ENCODE data around the gene SVIL. TPM values are rescaled to one million over a fixed set of nuclear protein-coding genes. Genes with fewer than 3 reads are reported as not detected.

The SVIL gene
- total RNA-seq, 4 donors from 2014 or later = 1,040 to 1,354 (median 1,121) TPM

GRCh38 chr10:29455095-29455494 is 179.7 kb downstream of the SVIL start:
- Histone ChIP-seq H3K27ac (peak overlapping the region; percentile 40 to 63 (median 46)), H3K36me3 (peaks cover 0 to 31% of the 10 kb centered on the region in 2 donors), H3K27me3 (no peaks in the 10 kb centered on the region), H3K9me3 (no peaks in the 10 kb centered on the region), H3K4me3 (no peak overlapping the region), H3K4me1 (no peaks in the 10 kb centered on the region)
- peak in 1 of 2 donors; percentile 46 for DNase-seq
- in situ Hi-C loops (cut with MboI; ENCODE audit: low sequenced_read_pairs in 4 of 4) (no loop called here), intact Hi-C loops (cut with DNase I; ENCODE audit: low total_unique reads) (no loop called here)
- peak in 1 of 2 donors; percentile 6 for ATAC-seq
- no peak for TF ChIP-seq POLR2A (IDR thresholded peaks at IDR 0.05)
- no peak for TF ChIP-seq CTCF (IDR thresholded peaks at IDR 0.05 in 4 of 5, conservative IDR thresholded peaks at IDR 0.05 in 1 of 5)

GRCh38 chr10:29454250-29454649 is 180.5 kb downstream of the SVIL start:
- in situ Hi-C loops (cut with MboI; ENCODE audit: low sequenced_read_pairs in 4 of 4) = no loop called here
- peaks cover 0 to 22% of the 10 kb centered on the region in 2 donors for H3K36me3 ChIP-seq
- intact Hi-C loops (cut with DNase I; ENCODE audit: low total_unique reads) = no loop called here
- peaks cover under 1 to 2% of the 10 kb centered on the region in 2 donors for H3K4me1 ChIP-seq
- H3K27ac ChIP-seq = peak overlapping the region in 2 of 4 donors; percentile 40 to 63
- no peaks in the 10 kb centered on the region for H3K9me3 ChIP-seq
- no peak for DNase-seq
- peak in 1 of 2 donors; percentile 3 for ATAC-seq
- TF ChIP-seq POLR2A (IDR thresholded peaks at IDR 0.05) (no peak), CTCF (IDR thresholded peaks at IDR 0.05 in 4 of 5, conservative IDR thresholded peaks at IDR 0.05 in 1 of 5) (no peak)
- no peak overlapping the region for H3K4me3 ChIP-seq
- H3K27me3 ChIP-seq = no peaks in the 10 kb centered on the region

GRCh38 chr10:29452546-29452945 is 182.2 kb downstream of the SVIL start:
- no peaks in the 10 kb centered on the region for H3K9me3 ChIP-seq
- peaks cover 14 to 16% of the 10 kb centered on the region in 2 donors for H3K4me1 ChIP-seq
- no peaks in the 10 kb centered on the region for H3K27me3 ChIP-seq
- H3K27ac ChIP-seq = no peak overlapping the region
- peaks cover 0 to 5% of the 10 kb centered on the region in 2 donors for H3K36me3 ChIP-seq
- no peak for TF ChIP-seq CTCF (IDR thresholded peaks at IDR 0.05 in 4 of 5, conservative IDR thresholded peaks at IDR 0.05 in 1 of 5)
- TF ChIP-seq POLR2A (IDR thresholded peaks at IDR 0.05) = no peak
- intact Hi-C loops (cut with DNase I; ENCODE audit: low total_unique reads) (no loop called here), in situ Hi-C loops (cut with MboI; ENCODE audit: low sequenced_read_pairs in 4 of 4) (no loop called here)
- ATAC-seq (peak in 1 of 2 donors; percentile 1), DNase-seq (no peak)
- H3K4me3 ChIP-seq = no peak overlapping the region

GRCh38 chr10:29451946-29452345 is 182.8 kb downstream of the SVIL start:
- TF ChIP-seq CTCF (IDR thresholded peaks at IDR 0.05 in 4 of 5, conservative IDR thresholded peaks at IDR 0.05 in 1 of 5) (no peak), POLR2A (IDR thresholded peaks at IDR 0.05) (no peak)
- in situ Hi-C loops (cut with MboI; ENCODE audit: low sequenced_read_pairs in 4 of 4) = no loop called here
- no peaks in the 10 kb centered on the region for H3K9me3 ChIP-seq
- H3K27ac ChIP-seq = no peak overlapping the region
- H3K4me1 ChIP-seq = peaks cover 14 to 16% of the 10 kb centered on the region in 2 donors
- H3K27me3 ChIP-seq = no peaks in the 10 kb centered on the region
- H3K36me3 ChIP-seq = no peaks in the 10 kb centered on the region
- intact Hi-C loops (cut with DNase I; ENCODE audit: low total_unique reads) = no loop called here
- no peak overlapping the region for H3K4me3 ChIP-seq
- ATAC-seq = no peak
- DNase-seq = no peak

GRCh38 chr10:29450405-29450804 is 184.4 kb downstream of the SVIL start:
- H3K27ac ChIP-seq = no peak overlapping the region
- no peaks in the 10 kb centered on the region for H3K27me3 ChIP-seq
- ATAC-seq = no peak
- peaks cover 14 to 16% of the 10 kb centered on the region in 2 donors for H3K4me1 ChIP-seq
- no peak for DNase-seq
- TF ChIP-seq CTCF (IDR thresholded peaks at IDR 0.05 in 4 of 5, conservative IDR thresholded peaks at IDR 0.05 in 1 of 5) (no peak), POLR2A (IDR thresholded peaks at IDR 0.05) (no peak)
- intact Hi-C loops (cut with DNase I; ENCODE audit: low total_unique reads) (no loop called here), in situ Hi-C loops (cut with MboI; ENCODE audit: low sequenced_read_pairs in 4 of 4) (no loop called here)
- H3K4me3 ChIP-seq = no peak overlapping the region
- no peaks in the 10 kb centered on the region for H3K36me3 ChIP-seq
- no peaks in the 10 kb centered on the region for H3K9me3 ChIP-seq
